T-cell (primary cell): ENCODE results near the gene DPYD. TPM values are rescaled to one million over a fixed set of nuclear protein-coding genes. Genes with fewer than 3 reads are reported as not detected.

ENCODE experiments used
- ATAC-seq, 4 experiments: fragments of 200-7000 bp in 3 of 4; fragments of 150-1000 bp in 1 of 4; cut with Tn5 transposase; replicated peaks in 1 of 4; 1 replicate in 3 of 4; 2 replicates in 1 of 4; pipeline ENCODE4 v1.10.0; 2021; ENCODE audit warnings: moderate library complexity in 3 of 4, mild to moderate bottlenecking in 2 of 4, moderate number of reproducible peaks in 1 of 4
- CTCF ChIA-PET, 2 donors: fragments of 300-600 bp; sonication (Branson Sonifier 250); formaldehyde crosslinking; loops; one replicate each; lab custom pipeline; 2022; ENCODE audit warnings: antibody characterized with exemption in 2 of 2; lab: Charles Lee
- POLR2A ChIA-PET, 2 donors: fragments of 300-600 bp; sonication (Branson Sonifier 250); formaldehyde crosslinking; loops; one replicate each; lab custom pipeline; 2022; ENCODE audit warnings: antibody characterized with exemption in 2 of 2; lab: Charles Lee
- DNase-seq, 35 experiments: peaks; one replicate each; pipeline versions ENCODE4 v3.0.0 to v3.0.0-alpha.2; 2013 to 2023
- H3K27ac ChIP-seq: one replicate; pipeline ENCODE4 v1.5.1; 2013; ENCODE audit warnings: low read length
- H3K27me3 ChIP-seq, 2 experiments: replicated peaks in 1 of 2; 1 replicate in 1 of 2; 2 replicates in 1 of 2; pipeline versions ENCODE4 v1.6.1 to v1.7.0; 2013; ENCODE audit warnings: low read length in 1 of 2, mixed read lengths in 1 of 2; ENCODE audit not compliant: control insufficient read depth in 2 of 2, insufficient read depth in 2 of 2; ENCODE audit errors: extremely low read depth in 1 of 2
- H3K36me3 ChIP-seq, 2 donors: 1 replicate in 1 of 2; 2 replicates in 1 of 2; pipeline versions ENCODE4 v1.6.1 to v1.7.0; 2013; ENCODE audit warnings: low read length in 1 of 2; ENCODE audit not compliant: control insufficient read depth in 2 of 2, insufficient read depth in 1 of 2; ENCODE audit errors: extremely low read depth in 1 of 2
- H3K4me1 ChIP-seq, 2 experiments: 1 replicate in 1 of 2; 2 replicates in 1 of 2; pipeline versions ENCODE4 v1.6.1 to v1.7.0; 2013; ENCODE audit warnings: low read length in 2 of 2, mixed read lengths in 1 of 2; ENCODE audit not compliant: insufficient read depth in 2 of 2, control insufficient read depth in 1 of 2; ENCODE audit errors: extremely low read depth in 1 of 2
- H3K4me3 ChIP-seq, 2 donors: 1 replicate in 1 of 2; 2 replicates in 1 of 2; pipeline versions ENCODE4 v1.5.1 to v1.7.0; 2013; ENCODE audit warnings: mild to moderate bottlenecking in 2 of 2, low read length in 1 of 2, moderate library complexity in 1 of 2; ENCODE audit not compliant: control insufficient read depth in 1 of 2; ENCODE audit errors: extremely low read depth in 1 of 2
- H3K9me3 ChIP-seq: 2 replicates; pipeline ENCODE4 v1.7.0; 2013
- H3K27ac Mint-ChIP-seq, 2 donors: one replicate each; pipeline ENCODE4 v1.8.0; 2020 to 2021; ENCODE audit warnings: mild to moderate bottlenecking in 2 of 2, mixed read lengths in 2 of 2
- H3K27me3 Mint-ChIP-seq, 2 donors: one replicate each; pipeline ENCODE4 v1.8.0; 2021 to 2022; ENCODE audit warnings: mixed read lengths in 2 of 2
- H3K36me3 Mint-ChIP-seq: one replicate; pipeline ENCODE4 v1.8.0; 2021; ENCODE audit warnings: mixed read lengths
- H3K4me1 Mint-ChIP-seq, 3 donors: one replicate each; pipeline ENCODE4 v1.8.0; 2020 to 2022; ENCODE audit warnings: mixed read lengths in 3 of 3, mild to moderate bottlenecking in 1 of 3
- H3K4me3 Mint-ChIP-seq, 3 donors: one replicate each; pipeline ENCODE4 v1.8.0; 2020 to 2022; ENCODE audit warnings: mild to moderate bottlenecking in 3 of 3, mixed read lengths in 3 of 3, moderate library complexity in 3 of 3
- H3K9me3 Mint-ChIP-seq, 3 donors: one replicate each; pipeline ENCODE4 v1.8.0; 2020 to 2022; ENCODE audit warnings: mixed read lengths in 3 of 3
- WGBS: methylation state at CpG from one replicate; pipeline ENCODE4 v1.1.5; 2013; ENCODE audit warnings: missing lambda C conversion rate; ENCODE audit not compliant: insufficient coverage; 5-methylcytosine and 5-hydroxymethylcytosine counted together
- total RNA-seq, 35 experiments: library from RNA in 6 of 35; stranded (reverse) in 6 of 35; fragments of 120-200 nt in 1 of 35; gene quantifications; one replicate each; pipeline versions ENCODE4 v1.2.1 to v1.2.4 and lab custom pipeline; 2013 to 2026

DPYD gene
- total RNA-seq, 5 donors from 2014 or later (not counting 1 experiment from before 2014, with no cell fraction given): 39.1 to 74.1 (median 47.8) TPM

DNA sequence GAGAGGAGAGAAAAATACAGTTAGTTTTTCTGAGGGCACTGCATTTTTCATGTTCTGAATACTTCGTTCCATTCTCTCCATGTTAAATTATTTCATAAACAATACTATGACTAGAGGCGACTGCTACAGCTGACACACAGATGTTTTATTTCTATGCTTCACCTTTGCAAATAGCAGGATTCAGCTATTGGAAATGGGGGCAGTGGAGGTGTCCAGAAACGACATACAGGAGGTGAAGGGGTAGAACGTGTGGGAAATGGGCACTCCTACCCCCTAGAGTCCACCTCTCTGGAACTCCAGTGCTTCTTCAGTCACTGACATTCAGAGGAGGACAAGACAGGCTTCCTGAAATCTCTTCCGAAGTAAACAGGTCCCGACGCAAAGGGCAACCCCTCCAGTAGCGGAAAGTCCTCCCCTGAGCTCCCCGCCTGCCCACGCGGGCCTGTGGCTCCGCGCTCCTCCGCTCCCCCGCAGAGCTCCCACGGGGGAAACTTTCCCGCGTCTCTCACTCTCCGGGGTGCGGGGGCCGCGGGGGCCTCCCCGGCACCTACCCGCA, 480 bp downstream of the DPYD start:
- H3K4me3 Mint-ChIP-seq: peak overlapping the region; percentile 84 to 96 (median 94)
- peak in 3 of 4 experiments; percentile 28 to 34 (median 33) for ATAC-seq
- no peaks in the 10 kb centered on the region for H3K36me3 ChIP-seq
- no peaks in the 10 kb centered on the region for H3K27me3 Mint-ChIP-seq
- no peaks in the 10 kb centered on the region for H3K9me3 Mint-ChIP-seq
- H3K27ac ChIP-seq: peak overlapping the region; percentile 43
- peaks cover 0 to 43% of the 10 kb centered on the region in 2 experiments for H3K4me1 ChIP-seq
- 0% methylated on average over 16 of the region's 24 CpGs for WGBS
- no peaks in the 10 kb centered on the region for H3K27me3 ChIP-seq
- H3K4me1 Mint-ChIP-seq: peaks cover 52 to 64% (median 54%) of the 10 kb centered on the region in 3 donors
- DNase-seq: no peak
- CTCF ChIA-PET: interaction anchor here in 1 of 2 donors (0.6 kb wide), 1 partner anchor 955 kb away, joined by 4 read pairs; no protein-coding TSS in a partner anchor
- POLR2A ChIA-PET: interaction anchor here (0.5 to 1.1 kb wide), 2 partner anchors 10 to 25 kb away, joined by 3 read pairs; no protein-coding TSS in a partner anchor
- peak overlapping the region; percentile 63 to 89 for H3K4me3 ChIP-seq
- H3K27ac Mint-ChIP-seq: peak overlapping the region; percentile 94 to 97
- H3K9me3 ChIP-seq: no peaks in the 10 kb centered on the region
- H3K36me3 Mint-ChIP-seq: no peaks in the 10 kb centered on the region

- DNase-seq (peak in 1 of 35 experiments; percentile 29), ATAC-seq (no peak)
- H3K27me3 Mint-ChIP-seq: no peaks in the 10 kb centered on the region
- no peaks in the 10 kb centered on the region for H3K9me3 ChIP-seq
- POLR2A ChIA-PET: interaction anchor here (0.5 to 1.1 kb wide), 2 partner anchors 10 to 24 kb away, joined by 3 read pairs; no protein-coding TSS in a partner anchor
- peak overlapping the region; percentile 43 for H3K27ac ChIP-seq
- H3K4me3 ChIP-seq: peak overlapping the region; percentile 63 to 89
- no peaks in the 10 kb centered on the region for H3K27me3 ChIP-seq
- CTCF ChIA-PET: interaction anchor here (1.1 to 1.5 kb wide), 2 partner anchors 129 to 131 kb away, joined by 4 read pairs; no protein-coding TSS in a partner anchor
- WGBS: no CpG with 5 or more reads among the region's 6 CpGs
- peak overlapping the region; percentile 94 to 97 for H3K27ac Mint-ChIP-seq
- peak overlapping the region; percentile 84 to 96 (median 94) for H3K4me3 Mint-ChIP-seq
- H3K36me3 Mint-ChIP-seq: no peaks in the 10 kb centered on the region
- H3K4me1 Mint-ChIP-seq: peaks cover 56 to 70% (median 59%) of the 10 kb centered on the region in 3 donors
- H3K9me3 Mint-ChIP-seq: no peaks in the 10 kb centered on the region
- peaks cover 0 to 43% of the 10 kb centered on the region in 2 experiments for H3K4me1 ChIP-seq
- no peaks in the 10 kb centered on the region for H3K36me3 ChIP-seq
Observed at GRCh38 chr1:97919585-97920261, 1.1 kb downstream of the DPYD start.

GRCh38 chr1:97918961-97919360, 1.9 kb downstream of the DPYD start:
- no peaks in the 10 kb centered on the region for H3K36me3 Mint-ChIP-seq
- no CpG with 5 or more reads among the region's 1 CpG for WGBS
- Histone ChIP-seq H3K36me3 (no peaks in the 10 kb centered on the region), H3K27ac (no peak overlapping the region), H3K9me3 (no peaks in the 10 kb centered on the region), H3K4me3 (peak overlapping the region in 1 of 2 donors; percentile 63), H3K27me3 (no peaks in the 10 kb centered on the region), H3K4me1 (peaks cover 0 to 43% of the 10 kb centered on the region in 2 experiments)
- no peaks in the 10 kb centered on the region for H3K9me3 Mint-ChIP-seq
- DNase-seq: no peak
- H3K27me3 Mint-ChIP-seq: no peaks in the 10 kb centered on the region
- CTCF ChIA-PET: interaction anchor here (0.9 to 1.5 kb wide), 3 partner anchors 128 to 132 kb away, joined by 4 read pairs; no protein-coding TSS in a partner anchor
- H3K4me3 Mint-ChIP-seq: peak overlapping the region; percentile 84 to 96 (median 94)
- H3K4me1 Mint-ChIP-seq: peaks cover 62 to 75% (median 64%) of the 10 kb centered on the region in 3 donors
- H3K27ac Mint-ChIP-seq: peak overlapping the region; percentile 94 to 97
- ATAC-seq: no peak
- POLR2A ChIA-PET: no interaction called here

DNA sequence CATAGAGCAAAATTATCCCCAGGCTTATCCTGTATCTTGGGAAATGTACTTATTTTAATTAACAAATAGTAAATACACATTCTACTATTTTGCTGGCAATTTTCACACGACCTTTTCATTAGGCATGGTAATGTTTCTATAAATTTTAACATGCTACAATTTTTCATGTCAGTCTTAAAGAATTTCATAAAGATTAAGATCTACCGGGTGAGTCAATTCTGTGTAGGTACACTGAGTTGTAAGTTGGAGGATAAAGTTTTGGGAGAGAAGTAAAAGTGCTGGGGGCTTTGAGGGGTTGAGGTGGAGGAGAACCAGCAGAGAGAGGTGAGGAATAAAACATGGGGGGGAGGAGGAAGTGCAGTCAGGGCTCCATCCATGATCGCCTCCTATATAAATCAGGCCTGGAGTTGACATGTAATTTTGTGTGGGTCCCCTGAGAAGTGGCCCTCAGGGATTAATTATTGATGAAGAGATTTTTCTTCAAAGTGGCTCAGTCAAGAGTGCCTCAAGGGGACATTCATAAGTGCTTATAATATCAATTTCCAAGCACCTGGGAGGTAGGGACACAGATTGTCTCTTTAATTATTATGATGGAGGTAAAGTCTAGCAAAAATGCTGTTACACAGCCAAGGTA, 7.2 kb downstream of the DPYD start:
- CTCF ChIA-PET: interaction anchor here in 1 of 2 donors (0.6 kb wide), 1 partner anchor 89 kb away, joined by 3 read pairs; no protein-coding TSS in a partner anchor
- 100% methylated on average over 1 of the region's 3 CpGs for WGBS
- Mint-ChIP-seq H3K27me3 (no peaks in the 10 kb centered on the region), H3K4me1 (peaks cover 66 to 67% (median 67%) of the 10 kb centered on the region in 3 donors), H3K9me3 (no peaks in the 10 kb centered on the region), H3K27ac (no peak overlapping the region), H3K4me3 (no peak overlapping the region), H3K36me3 (no peaks in the 10 kb centered on the region)
- Histone ChIP-seq H3K9me3 (no peaks in the 10 kb centered on the region), H3K36me3 (no peaks in the 10 kb centered on the region), H3K4me3 (no peak overlapping the region), H3K27me3 (no peaks in the 10 kb centered on the region), H3K4me1 (peaks cover 0 to 32% of the 10 kb centered on the region in 2 experiments), H3K27ac (no peak overlapping the region)
- POLR2A ChIA-PET: no interaction called here
- DNase-seq (no peak), ATAC-seq (no peak)

- Mint-ChIP-seq H3K9me3 (no peaks in the 10 kb centered on the region), H3K27ac (no peak overlapping the region), H3K36me3 (no peaks in the 10 kb centered on the region), H3K4me3 (peak overlapping the region in 2 of 3 donors; percentile 2 to 32), H3K4me1 (peaks cover 46 to 51% (median 50%) of the 10 kb centered on the region in 3 donors), H3K27me3 (no peaks in the 10 kb centered on the region)
- no peaks in the 10 kb centered on the region for H3K27me3 ChIP-seq
- DNase-seq: peak in 5 of 35 experiments; percentile 1 to 32 (median 8)
- no peak overlapping the region for H3K4me3 ChIP-seq
- no peak overlapping the region for H3K27ac ChIP-seq
- ChIA-PET POLR2A (interaction anchor here (0.6 to 0.7 kb wide), 2 partner anchors 33 to 129 kb away, joined by 3 read pairs; no protein-coding TSS in a partner anchor), CTCF (no interaction called here)
- ATAC-seq: peak in 3 of 4 experiments; percentile 60 to 79 (median 77)
- WGBS: 33% methylated on average over 1 of the region's 8 CpGs
- H3K36me3 ChIP-seq: no peaks in the 10 kb centered on the region
- no peaks in the 10 kb centered on the region for H3K9me3 ChIP-seq
- H3K4me1 ChIP-seq: peaks cover 0 to 16% of the 10 kb centered on the region in 2 experiments
Observed at GRCh38 chr1:97911266-97912215, 9.3 kb downstream of the DPYD start.
